ENCODE data around the gene CUEDC1.
A peak's percentile ranks its signal among the peaks of the same experiment; 100 is the strongest.

DNA sequence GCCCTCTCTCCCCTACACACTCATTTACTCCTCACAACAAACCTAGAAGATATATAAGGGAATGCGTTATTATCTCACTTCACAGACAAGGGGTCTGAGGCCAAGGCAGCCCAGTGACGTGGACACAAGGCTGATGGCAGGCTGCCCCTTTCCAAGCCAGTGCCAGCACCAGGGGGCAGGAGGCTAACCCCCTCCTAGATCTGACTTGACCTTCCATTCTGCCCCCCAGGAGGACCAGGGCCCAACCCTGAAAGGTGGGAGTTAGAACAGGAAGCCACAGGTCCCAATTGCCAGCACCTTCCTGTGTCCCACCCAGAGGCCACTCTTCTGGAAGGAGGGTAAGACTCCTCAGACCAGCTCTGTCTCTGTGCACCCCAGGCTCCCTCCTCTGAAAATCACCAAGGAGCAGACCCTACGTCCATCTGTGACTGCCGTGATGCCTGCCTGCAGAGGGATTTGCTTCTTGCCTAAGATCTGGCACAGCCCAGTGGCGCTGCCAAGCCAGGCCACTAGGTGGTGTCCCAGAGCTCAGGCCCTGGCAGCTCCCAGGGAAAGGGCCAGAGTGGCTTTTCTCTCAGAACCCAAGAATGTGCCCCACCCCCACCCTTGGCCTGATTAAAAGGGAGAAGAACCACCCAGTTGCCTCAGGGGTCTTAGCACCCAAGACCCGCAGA is 62.9 kb downstream of the CUEDC1 start:
- TF ChIP-seq, protein P1, sequence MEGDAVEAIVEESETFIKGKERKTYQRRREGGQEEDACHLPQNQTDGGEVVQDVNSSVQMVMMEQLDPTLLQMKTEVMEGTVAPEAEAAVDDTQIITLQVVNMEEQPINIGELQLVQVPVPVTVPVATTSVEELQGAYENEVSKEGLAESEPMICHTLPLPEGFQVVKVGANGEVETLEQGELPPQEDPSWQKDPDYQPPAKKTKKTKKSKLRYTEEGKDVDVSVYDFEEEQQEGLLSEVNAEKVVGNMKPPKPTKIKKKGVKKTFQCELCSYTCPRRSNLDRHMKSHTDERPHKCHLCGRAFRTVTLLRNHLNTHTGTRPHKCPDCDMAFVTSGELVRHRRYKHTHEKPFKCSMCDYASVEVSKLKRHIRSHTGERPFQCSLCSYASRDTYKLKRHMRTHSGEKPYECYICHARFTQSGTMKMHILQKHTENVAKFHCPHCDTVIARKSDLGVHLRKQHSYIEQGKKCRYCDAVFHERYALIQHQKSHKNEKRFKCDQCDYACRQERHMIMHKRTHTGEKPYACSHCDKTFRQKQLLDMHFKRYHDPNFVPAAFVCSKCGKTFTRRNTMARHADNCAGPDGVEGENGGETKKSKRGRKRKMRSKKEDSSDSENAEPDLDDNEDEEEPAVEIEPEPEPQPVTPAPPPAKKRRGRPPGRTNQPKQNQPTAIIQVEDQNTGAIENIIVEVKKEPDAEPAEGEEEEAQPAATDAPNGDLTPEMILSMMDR (IDR thresholded peaks at IDR 0.05; ENCODE audit: poor library complexity): peak; percentile 91
- TF ChIP-seq EZH2phosphoT487 (IDR thresholded peaks at IDR 0.05; ENCODE audit: low read depth, severe bottlenecking, unreplicated experiment): no peak

All from hepatocyte (in vitro differentiated cells).